Measurements from ENCODE around the gene DAZAP1.

GRCh38 chr19:1438035-1438932 lies 30.9 kb downstream of the DAZAP1 start, which contains the start of gene RPS15:
- TF ChIP-seq POLR2A (IDR thresholded peaks at IDR 0.05) (peak; percentile 94), EP300 (IDR thresholded peaks at IDR 0.05) (no peak)
- TF ChIP-seq, protein P1, sequence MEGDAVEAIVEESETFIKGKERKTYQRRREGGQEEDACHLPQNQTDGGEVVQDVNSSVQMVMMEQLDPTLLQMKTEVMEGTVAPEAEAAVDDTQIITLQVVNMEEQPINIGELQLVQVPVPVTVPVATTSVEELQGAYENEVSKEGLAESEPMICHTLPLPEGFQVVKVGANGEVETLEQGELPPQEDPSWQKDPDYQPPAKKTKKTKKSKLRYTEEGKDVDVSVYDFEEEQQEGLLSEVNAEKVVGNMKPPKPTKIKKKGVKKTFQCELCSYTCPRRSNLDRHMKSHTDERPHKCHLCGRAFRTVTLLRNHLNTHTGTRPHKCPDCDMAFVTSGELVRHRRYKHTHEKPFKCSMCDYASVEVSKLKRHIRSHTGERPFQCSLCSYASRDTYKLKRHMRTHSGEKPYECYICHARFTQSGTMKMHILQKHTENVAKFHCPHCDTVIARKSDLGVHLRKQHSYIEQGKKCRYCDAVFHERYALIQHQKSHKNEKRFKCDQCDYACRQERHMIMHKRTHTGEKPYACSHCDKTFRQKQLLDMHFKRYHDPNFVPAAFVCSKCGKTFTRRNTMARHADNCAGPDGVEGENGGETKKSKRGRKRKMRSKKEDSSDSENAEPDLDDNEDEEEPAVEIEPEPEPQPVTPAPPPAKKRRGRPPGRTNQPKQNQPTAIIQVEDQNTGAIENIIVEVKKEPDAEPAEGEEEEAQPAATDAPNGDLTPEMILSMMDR (IDR thresholded peaks at IDR 0.05): peak; percentile 90 to 98 (median 91)

Data from ovary (tissue), 3 donors.